ENCODE measurements around the gene POU2AF1.

GRCh38 chr11:111365722-111366559, 13.1 kb downstream of the POU2AF1 start:
- no peak for TF ChIP-seq CTCF (conservative IDR thresholded peaks at IDR 0.05; ENCODE audit: low read length)
- TF ChIP-seq EZH2phosphoT487 (IDR thresholded peaks at IDR 0.05; ENCODE audit: borderline replicate concordance), result no peak
